ENCODE data around the gene CDKN1B. TPM values are rescaled to one million over a fixed set of nuclear protein-coding genes. Genes with fewer than 3 reads are reported as not detected.

The CDKN1B gene
- total and polyA plus RNA-seq, 2 experiments from 2014 or later = 9.3 to 27.9 TPM

- no peak for TF ChIP-seq ZNF462 (CRISPR knock-in tag; IDR thresholded peaks at IDR 0.05)
- no peak for TF ChIP-seq EZH2 (IDR thresholded peaks at IDR 0.05; ENCODE audit: low read depth, unreplicated experiment)
- no peak for TF ChIP-seq POLR2AphosphoS5 (IDR thresholded peaks at IDR 0.05; ENCODE audit: low read depth)
- no peak for TF ChIP-seq ZNF331 (CRISPR knock-in tag; IDR thresholded peaks at IDR 0.05; ENCODE audit: low read depth)
- TF ChIP-seq NANOG (IDR thresholded peaks at IDR 0.05; ENCODE audit: borderline replicate concordance) = no peak
These were observed 2.3 kb downstream of the CDKN1B start (continued) for GRCh38 chr12:12719496-12719895.

- H3K9me2 ChIP-seq (ENCODE audit: insufficient read depth) = no peaks in the 10 kb centered on the region
- no peak for ATAC-seq
- H3K27ac Mint-ChIP-seq = no peak overlapping the region
- peaks cover 51% of the 10 kb centered on the region for H3K4me1 Mint-ChIP-seq
- TF ChIP-seq EZH2phosphoT487 (IDR thresholded peaks at IDR 0.05; ENCODE audit: unreplicated experiment) = no peak
- H3F3A ChIP-seq (replicated peaks; ENCODE audit: low read depth) = peaks cover 12% of the 10 kb centered on the region
- H3K27ac ChIP-seq (ENCODE audit: low read depth) = no peak overlapping the region
- peaks cover 26% of the 10 kb centered on the region for H4K20me1 ChIP-seq (replicated peaks; ENCODE audit: insufficient read depth)
- no peaks in the 10 kb centered on the region for H3K9me3 Mint-ChIP-seq
- H3K36me3 ChIP-seq (ENCODE audit: insufficient read depth) = peaks cover 14% of the 10 kb centered on the region
- DNase-seq (ENCODE audit: low spot score) = no peak
- peak overlapping the region; percentile 98 for H3K4me3 ChIP-seq
- H3K4me3 Mint-ChIP-seq = no peak overlapping the region
- peaks cover 47% of the 10 kb centered on the region for H3K4me1 ChIP-seq (ENCODE audit: insufficient read depth)
- H3K79me2 ChIP-seq (replicated peaks; ENCODE audit: insufficient read depth) = peaks cover 34% of the 10 kb centered on the region
- H3K4me2 ChIP-seq = peak overlapping the region; percentile 97; the same call in 1 of the 2 replicates
- peaks cover 20% of the 10 kb centered on the region for H3K27me3 Mint-ChIP-seq (ENCODE audit: insufficient read depth, low read depth, poor library complexity)
- peaks cover 46% of the 10 kb centered on the region for H3K36me3 Mint-ChIP-seq (ENCODE audit: low read depth)
- no peak overlapping the region for H2AFZ ChIP-seq
- peaks cover 62% of the 10 kb centered on the region for H3K27me3 ChIP-seq (ENCODE audit: insufficient read depth)
These were observed 2.9 kb downstream of the CDKN1B start for GRCh38 chr12:12720052-12720451.

All from GM23338 (cell line).